Gastrocnemius medialis (tissue), 4 donors: ENCODE measurements around the gene TM9SF1. TPM values are rescaled to one million over a fixed set of nuclear protein-coding genes. Genes with fewer than 3 reads are reported as not detected.

Experiments
- ATAC-seq, 2 donors: fragments of 150-250 bp; one replicate each; pipeline ENCODE4 v1.9.1; 2016
- DNase-seq, 2 donors: peaks; one replicate each; pipeline ENCODE4 v3.0.0-alpha.2; 2019
- H3K27ac ChIP-seq, 4 donors: fragments of 200-600 bp; sonication (generic); 1 replicate in 1 of 4; 2 replicates in 3 of 4; pipeline ENCODE4 v1.5.1; 2016 to 2018; ENCODE audit warnings: mild to moderate bottlenecking in 2 of 4, moderate library complexity in 1 of 4
- H3K27me3 ChIP-seq, 3 donors: fragments of 200-600 bp; sonication (generic) in 2 of 3; 1 replicate in 1 of 3; 2 replicates in 2 of 3; pipeline versions ENCODE4 v1.5.1 to v1.6.0; 2016 to 2019; ENCODE audit warnings: mild to moderate bottlenecking in 1 of 3, moderate library complexity in 1 of 3
- H3K36me3 ChIP-seq, 2 donors: fragments of 200-600 bp; sonication (generic) in 1 of 2; one replicate each; pipeline ENCODE4 v1.5.1; 2017 to 2018
- H3K4me1 ChIP-seq, 2 donors: fragments of 200-600 bp; sonication (generic) in 1 of 2; one replicate each; pipeline ENCODE4 v1.5.1; 2016 to 2017; ENCODE audit warnings: mild to moderate bottlenecking in 2 of 2
- H3K4me3 ChIP-seq, 4 donors: fragments of 200-600 bp; sonication (generic) in 3 of 4; 1 replicate in 1 of 4; 2 replicates in 3 of 4; pipeline ENCODE4 v1.5.1; 2016 to 2019; ENCODE audit warnings: mild to moderate bottlenecking in 2 of 4
- H3K9me3 ChIP-seq, 3 donors: fragments of 200-600 bp; sonication (generic) in 2 of 3; 1 replicate in 1 of 3; 2 replicates in 2 of 3; pipeline ENCODE4 v1.5.1; 2016 to 2019
- POLR2A ChIP-seq, 2 donors: fragments of 450-650 bp; IDR thresholded peaks; one replicate each; pipeline ENCODE4 v1.6.1; 2017; ENCODE audit warnings: antibody characterized with exemption in 2 of 2, mild to moderate bottlenecking in 2 of 2, moderate library complexity in 2 of 2
- in situ Hi-C, 4 donors: fragments of 200-750 bp; cut with MboI; loops; one replicate each; pipeline versions ENCODE4 v1.15.0 to v1.8.0; 2017; ENCODE audit warnings: low sequenced_read_pairs in 4 of 4
- intact Hi-C: fragments of 100-400 bp; cut with DNase I; formaldehyde crosslinking; loops from one replicate; pipeline ENCODE4 v1.15.1; 2023; ENCODE audit warnings: low total_unique reads
- microRNA-seq, 2 donors: library from miRNA; unstranded; fragments of <30 nt; microRNA quantifications; one replicate each; pipeline ENCODE4, GENCODE V29; 2016; ENCODE audit warnings: borderline replicate concordance in 2 of 2
- total RNA-seq, 4 donors: library from RNA; depleted of rRNA; stranded (reverse); fragments of >200 nt; gene quantifications; one replicate each; pipeline versions ENCODE4 v1.1.0 to v1.2.3, GENCODE V29; 2016
- TF ChIP-seq, protein P1 (sequence below), 5 experiments: fragments of 450-650 bp in 3 of 5; fragments of 200-600 bp in 2 of 5; sonication (generic) in 2 of 5; IDR thresholded peaks in 4 of 5; conservative IDR thresholded peaks in 1 of 5; 1 replicate in 4 of 5; 2 replicates in 1 of 5; pipeline ENCODE4 v1.5.1; 2016 to 2019; ENCODE audit warnings: antibody characterized with exemption in 5 of 5, mild to moderate bottlenecking in 3 of 5, moderate library complexity in 3 of 5

TM9SF1 gene
- total RNA-seq, 4 donors from 2014 or later: 31.4 to 46.4 (median 36.7) TPM

DNA sequence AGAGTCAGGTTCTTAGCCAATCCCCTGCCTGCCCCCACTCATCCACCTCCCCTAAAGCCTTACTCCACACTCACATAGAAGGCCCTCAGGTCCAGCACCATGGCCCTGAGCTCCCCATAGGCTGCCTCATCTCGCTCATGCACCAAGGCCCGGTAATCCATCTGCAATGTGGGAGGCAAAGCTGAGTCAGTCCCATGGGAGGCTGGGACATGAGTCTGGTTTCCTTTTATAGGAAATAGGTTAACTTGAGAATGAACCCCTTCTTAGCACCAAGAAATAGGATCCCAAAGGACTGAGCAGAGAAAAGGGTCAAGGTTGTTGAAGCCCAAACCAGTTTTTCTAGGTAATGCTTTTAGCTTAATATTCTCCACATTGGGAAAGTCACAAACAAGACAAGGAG is 51.7 kb downstream of the TM9SF1 start:
- peaks cover 33 to 41% of the 10 kb centered on the region in 2 donors for H3K4me1 ChIP-seq
- TF ChIP-seq POLR2A (IDR thresholded peaks at IDR 0.05): no peak
- TF ChIP-seq, protein P1, sequence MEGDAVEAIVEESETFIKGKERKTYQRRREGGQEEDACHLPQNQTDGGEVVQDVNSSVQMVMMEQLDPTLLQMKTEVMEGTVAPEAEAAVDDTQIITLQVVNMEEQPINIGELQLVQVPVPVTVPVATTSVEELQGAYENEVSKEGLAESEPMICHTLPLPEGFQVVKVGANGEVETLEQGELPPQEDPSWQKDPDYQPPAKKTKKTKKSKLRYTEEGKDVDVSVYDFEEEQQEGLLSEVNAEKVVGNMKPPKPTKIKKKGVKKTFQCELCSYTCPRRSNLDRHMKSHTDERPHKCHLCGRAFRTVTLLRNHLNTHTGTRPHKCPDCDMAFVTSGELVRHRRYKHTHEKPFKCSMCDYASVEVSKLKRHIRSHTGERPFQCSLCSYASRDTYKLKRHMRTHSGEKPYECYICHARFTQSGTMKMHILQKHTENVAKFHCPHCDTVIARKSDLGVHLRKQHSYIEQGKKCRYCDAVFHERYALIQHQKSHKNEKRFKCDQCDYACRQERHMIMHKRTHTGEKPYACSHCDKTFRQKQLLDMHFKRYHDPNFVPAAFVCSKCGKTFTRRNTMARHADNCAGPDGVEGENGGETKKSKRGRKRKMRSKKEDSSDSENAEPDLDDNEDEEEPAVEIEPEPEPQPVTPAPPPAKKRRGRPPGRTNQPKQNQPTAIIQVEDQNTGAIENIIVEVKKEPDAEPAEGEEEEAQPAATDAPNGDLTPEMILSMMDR (IDR thresholded peaks at IDR 0.05 in 4 of 5, conservative IDR thresholded peaks at IDR 0.05 in 1 of 5): no peak
- H3K27me3 ChIP-seq: no peaks in the 10 kb centered on the region
- DNase-seq: no peak
- no peak for ATAC-seq
- H3K4me3 ChIP-seq: no peak overlapping the region
- intact Hi-C loops: no loop called here
- H3K36me3 ChIP-seq: peaks cover 0 to 15% of the 10 kb centered on the region in 2 donors
- H3K27ac ChIP-seq: peak overlapping the region in 2 of 4 donors; percentile 46 to 92
- no peaks in the 10 kb centered on the region for H3K9me3 ChIP-seq
- in situ Hi-C loops: loop anchor here in 1 of 4 donors (25.0 kb wide), 1 partner anchor 831 kb away; the partner anchor contains the start of genes BCL2L2, PABPN1 and PPP1R3E

DNA sequence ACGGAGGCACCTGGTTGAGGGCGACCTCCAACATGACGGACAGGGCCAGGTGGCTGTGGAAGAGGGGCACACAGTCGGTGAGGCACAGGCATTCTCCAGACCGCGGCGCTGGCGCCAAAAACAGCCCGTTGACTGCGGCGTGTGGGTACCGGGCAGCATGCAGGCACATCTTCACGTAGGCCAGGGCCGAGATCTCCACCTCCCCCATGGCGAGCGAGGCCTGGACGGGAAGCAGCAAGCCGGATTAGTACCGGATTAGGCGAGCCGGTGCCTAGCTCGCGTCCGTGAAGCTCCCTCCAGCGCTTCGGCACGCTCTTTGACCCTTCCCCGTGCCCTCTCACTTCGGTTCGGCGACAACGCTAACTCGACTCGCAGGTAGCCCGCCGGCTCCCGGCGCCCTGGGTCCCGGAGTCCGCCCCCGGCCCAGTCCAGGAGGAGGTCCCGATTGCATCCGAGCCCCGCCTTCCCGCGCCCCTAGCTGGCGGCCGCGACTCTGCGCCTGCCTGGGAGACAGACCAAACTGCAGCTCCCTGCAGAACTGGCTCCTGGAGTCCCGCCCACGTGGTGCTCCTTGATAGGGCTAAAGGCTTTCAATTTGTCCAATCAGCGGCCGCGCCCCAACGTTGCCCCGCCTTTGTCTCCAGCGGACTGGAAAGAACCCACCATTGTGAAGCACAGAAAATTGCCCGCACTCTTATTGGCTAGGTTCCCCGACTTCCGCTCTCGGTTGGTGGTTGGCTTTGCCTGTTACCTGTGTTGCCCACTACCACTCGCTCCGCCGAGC is 54.0 kb downstream of the TM9SF1 start, which contains the start of gene EMC9:
EMC9 (minus strand) TSS at position 495 of the 784 bp plus-strand sequence; CDS start at position 208, 287 bp downstream.
- ATAC-seq (peak; percentile 89 to 92), DNase-seq (peak; percentile 100)
- peaks cover 40 to 54% of the 10 kb centered on the region in 2 donors for H3K4me1 ChIP-seq
- H3K27me3 ChIP-seq: no peaks in the 10 kb centered on the region
- peak within 1 kb of the TSS; percentile 74 to 94 (median 79) for H3K4me3 ChIP-seq
- no peaks in the 10 kb centered on the region for H3K9me3 ChIP-seq
- peak within 1 kb of the TSS; percentile 95 to 99 (median 98) for H3K27ac ChIP-seq
- in situ Hi-C loops (loop anchor here in 1 of 4 donors (25.0 kb wide), 1 partner anchor 829 kb away; the partner anchor contains the start of genes BCL2L2, PABPN1 and PPP1R3E), intact Hi-C loops (no loop called here)
- peaks cover 0 to 27% of the 10 kb centered on the region in 2 donors for H3K36me3 ChIP-seq
- TF ChIP-seq POLR2A (IDR thresholded peaks at IDR 0.05): peak; percentile 94 to 95
- TF ChIP-seq, protein P1 (IDR thresholded peaks at IDR 0.05 in 4 of 5, conservative IDR thresholded peaks at IDR 0.05 in 1 of 5): peak; percentile 60 to 89 (median 80)

DNA sequence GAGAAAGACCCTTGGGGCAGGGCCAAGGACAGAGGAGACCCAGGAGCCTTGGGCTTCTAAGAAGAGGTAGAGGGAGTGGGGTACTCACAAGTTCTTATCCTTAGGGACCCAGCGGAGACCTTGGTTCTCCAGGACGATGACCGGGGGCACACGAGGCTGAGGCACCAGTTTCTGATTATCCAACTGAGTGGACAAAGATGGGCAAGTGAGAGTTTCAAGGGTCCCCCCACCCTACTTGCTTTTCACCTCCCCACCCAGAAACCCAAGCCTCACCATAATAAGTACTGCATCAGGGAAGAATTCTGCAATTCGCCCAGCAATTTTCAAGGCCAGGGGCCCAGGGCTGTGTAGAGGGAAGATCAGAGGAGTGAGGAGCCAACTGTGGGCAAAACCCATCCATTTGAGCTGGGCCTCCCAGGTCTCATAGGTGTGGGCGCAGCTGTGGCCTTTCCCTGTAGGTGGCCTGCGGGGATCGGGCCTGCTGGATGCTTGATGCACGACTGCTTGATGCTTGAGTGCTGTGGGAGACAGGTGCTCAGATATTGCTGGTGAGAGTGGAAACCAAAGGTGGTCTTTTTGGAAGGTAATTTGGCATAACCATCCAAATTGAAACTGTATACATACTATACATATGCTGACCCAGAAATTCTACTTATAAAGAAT is 55.8 kb downstream of the TM9SF1 start:
- Histone ChIP-seq H3K4me1 (peaks cover 35 to 51% of the 10 kb centered on the region in 2 donors), H3K9me3 (no peaks in the 10 kb centered on the region), H3K36me3 (peaks cover 0 to 27% of the 10 kb centered on the region in 2 donors), H3K4me3 (peak overlapping the region in 1 of 4 donors; percentile 75), H3K27ac (peak overlapping the region; percentile 95 to 99 (median 98)), H3K27me3 (no peaks in the 10 kb centered on the region)
- ATAC-seq (no peak), DNase-seq (no peak)
- TF ChIP-seq, protein P1 (IDR thresholded peaks at IDR 0.05 in 4 of 5, conservative IDR thresholded peaks at IDR 0.05 in 1 of 5): no peak
- intact Hi-C loops (no loop called here), in situ Hi-C loops (loop anchor here in 1 of 4 donors (25.0 kb wide), 1 partner anchor 827 kb away; the partner anchor contains the start of genes BCL2L2, PABPN1 and PPP1R3E)

Small RNA genes lying within 50 kb of the gene (microRNA-seq; reads per million reads assigned to microRNA genes)
- gene MIR7703: 0 to 1.2 reads per million in 2 donors

Other genes with a start within 250 kb of the TM9SF1 start
- gene DHRS4, start 241.7 kb downstream of the TM9SF1 start, total RNA-seq: 10 to 100 TPM; 26.0 to 56.2 (median 44.1) TPM
- gene DHRS4L2, start 206.5 kb downstream of the TM9SF1 start, total RNA-seq: 10 to 100 TPM; 12.1 to 40.2 (median 25.0) TPM
- gene CARMIL3, start 143.4 kb downstream of the TM9SF1 start, total RNA-seq: under 1 TPM in 2 of 4 donors, not detected in 2; 0.04 to 0.31 TPM
- gene CPNE6, start 123.9 kb downstream of the TM9SF1 start, total RNA-seq: not detected
- 1 to 10 TPM; 1.9 to 9.8 (median 3.6) TPM for gene PCK2, start 101.1 kb downstream of the TM9SF1 start, total RNA-seq
- 100 to 1,000 TPM in 1 of 4 donors, 10 to 100 TPM in 3; 52.4 to 113 (median 88.7) TPM for gene DCAF11, start 80.7 kb downstream of the TM9SF1 start, total RNA-seq
- 1 to 10 TPM in 3 of 4 donors, under 1 TPM in 1; 0.82 to 4.5 (median 2.4) TPM for gene NRL, start 80.5 kb downstream of the TM9SF1 start, total RNA-seq
- gene FITM1, start 64.8 kb downstream of the TM9SF1 start, total RNA-seq: 10 to 100 TPM; 45.3 to 91.3 (median 65.4) TPM
- 100 to 1,000 TPM in 2 of 4 donors, 10 to 100 TPM in 2; 63.3 to 158 (median 87.5) TPM for gene PSME1, start 59.2 kb downstream of the TM9SF1 start, total RNA-seq
- 10 to 100 TPM; 13.6 to 18.8 (median 16.3) TPM for gene EMC9, start 53.9 kb downstream of the TM9SF1 start, total RNA-seq
- gene PSME2, start 48.8 kb downstream of the TM9SF1 start, total RNA-seq: 10 to 100 TPM; 13.7 to 53.2 (median 21.5) TPM
- 100 to 1,000 TPM in 1 of 4 donors, 10 to 100 TPM in 3; 63.3 to 140 (median 82.4) TPM for gene RNF31, start 47.9 kb downstream of the TM9SF1 start, total RNA-seq
- gene IRF9, start 34.2 kb downstream of the TM9SF1 start, total RNA-seq: 10 to 100 TPM in 3 of 4 donors, 1 to 10 TPM in 1; 6.5 to 36.7 (median 11.9) TPM
- 1 to 10 TPM in 1 of 4 donors, under 1 TPM in 2, not detected in 1; 0.27 to 3.1 (median 0.82) TPM for gene REC8, start 23.4 kb downstream of the TM9SF1 start, total RNA-seq
- 10 to 100 TPM; 35.7 to 73.2 (median 55.4) TPM for gene IPO4, start 6.6 kb downstream of the TM9SF1 start, total RNA-seq
- not detected for gene TSSK4, start 10.3 kb upstream of the TM9SF1 start, total RNA-seq
- 10 to 100 TPM; 13.6 to 29.8 (median 20.7) TPM for gene CHMP4A, start 18.0 kb upstream of the TM9SF1 start, total RNA-seq
- gene MDP1, start 20.6 kb upstream of the TM9SF1 start, total RNA-seq: 10 to 100 TPM in 3 of 4 donors, 1 to 10 TPM in 1; 6.7 to 19.2 (median 13.9) TPM
- gene NEDD8, start 36.9 kb upstream of the TM9SF1 start, total RNA-seq: 100 to 1,000 TPM; 141 to 178 (median 162) TPM
- gene GMPR2, start 37.5 kb upstream of the TM9SF1 start, total RNA-seq: 10 to 100 TPM; 15.4 to 44.8 (median 27.4) TPM
- 10 to 100 TPM; 41.4 to 77.1 (median 50.7) TPM for gene TINF2, start 47.2 kb upstream of the TM9SF1 start, total RNA-seq
- gene TGM1, start 67.7 kb upstream of the TM9SF1 start, total RNA-seq: under 1 TPM in 1 of 4 donors, not detected in 3; 0.20 TPM
- 10 to 100 TPM; 20.9 to 32.8 (median 28.0) TPM for gene RABGGTA, start 76.2 kb upstream of the TM9SF1 start, total RNA-seq
- gene DHRS1, start 104.3 kb upstream of the TM9SF1 start, total RNA-seq: 10 to 100 TPM in 2 of 4 donors, 1 to 10 TPM in 2; 1.9 to 12.2 (median 8.2) TPM
- gene NOP9, start 104.4 kb upstream of the TM9SF1 start, total RNA-seq: 10 to 100 TPM; 27.2 to 43.5 (median 32.2) TPM
- gene CIDEB, start 112.5 kb upstream of the TM9SF1 start, total RNA-seq: 1 to 10 TPM in 1 of 4 donors, under 1 TPM in 3; 0.39 to 1.5 (median 0.88) TPM
- 1 to 10 TPM in 2 of 4 donors, under 1 TPM in 2; 0.39 to 3.3 (median 2.0) TPM for gene LTB4R2, start 114.7 kb upstream of the TM9SF1 start, total RNA-seq
- 1 to 10 TPM in 2 of 4 donors, under 1 TPM in 2; 0.13 to 2.2 (median 0.75) TPM for gene LTB4R, start 116.1 kb upstream of the TM9SF1 start, total RNA-seq
- gene ADCY4, start 139.6 kb upstream of the TM9SF1 start, total RNA-seq: 10 to 100 TPM in 1 of 4 donors, 1 to 10 TPM in 3; 7.9 to 16.6 (median 8.7) TPM
- gene RIPK3, start 144.6 kb upstream of the TM9SF1 start, total RNA-seq: 1 to 10 TPM in 2 of 4 donors, under 1 TPM in 2; 0.66 to 1.6 (median 0.97) TPM
- gene NFATC4, start 172.7 kb upstream of the TM9SF1 start, total RNA-seq: 10 to 100 TPM in 1 of 4 donors, 1 to 10 TPM in 3; 4.6 to 13.2 (median 7.5) TPM
- gene NYNRIN, start 203.6 kb upstream of the TM9SF1 start, total RNA-seq: 1 to 10 TPM in 3 of 4 donors, under 1 TPM in 1; 0.87 to 3.7 (median 2.1) TPM
- gene CBLN3, start 234.2 kb upstream of the TM9SF1 start, total RNA-seq: under 1 TPM in 3 of 4 donors, not detected in 1; 0.16 to 0.36 (median 0.24) TPM
- 10 to 100 TPM; 35.1 to 50.5 (median 44.7) TPM for gene KHNYN, start 234.5 kb upstream of the TM9SF1 start, total RNA-seq
- gene SDR39U1, start 247.3 kb upstream of the TM9SF1 start, total RNA-seq: 10 to 100 TPM; 21.7 to 51.4 (median 38.3) TPM